PC-3 (cell line): ENCODE measurements around the gene SH3RF3. TPM values are rescaled to one million over a fixed set of nuclear protein-coding genes. Genes with fewer than 3 reads are reported as not detected.

Experiments
- ATAC-seq: fragments of 200-7000 bp; cut with Tn5 transposase; 2 replicates; pipeline ENCODE4 v1.9.1; 2020; ENCODE audit warnings: mild to moderate bottlenecking, moderate library complexity
- BruUV-seq: library from RNA; stranded (reverse); fragments of 400-500 nt; replicated peaks from 2 replicates; lab custom pipeline; 2021; lab: Mats Ljungman, UMichigan
- CTCF ChIA-PET: fragments of 300-600 bp; sonication (Branson Sonifier 250); formaldehyde crosslinking; loops from one replicate; lab custom pipeline; 2022; ENCODE audit warnings: antibody characterized with exemption; lab: Charles Lee
- POLR2A ChIA-PET: fragments of 300-600 bp; sonication (Branson Sonifier 250); formaldehyde crosslinking; loops from one replicate; lab custom pipeline; 2022; ENCODE audit warnings: antibody characterized with exemption; ENCODE audit not compliant: unreplicated experiment; lab: Charles Lee
- DNase-seq: peaks from one replicate; pipeline ENCODE4 v3.0.0-alpha.2; 2015
- H2AFZ ChIP-seq: fragments of 300-600 bp; sonication (generic); 2 replicates; pipeline ENCODE4 v1.6.0; 2016; ENCODE audit warnings: antibody characterized with exemption, low read length
- H3F3A ChIP-seq: fragments of 300-600 bp; sonication (generic); one replicate; pipeline ENCODE4 v1.6.0; 2017; ENCODE audit warnings: antibody characterized with exemption, low read length, control low read depth, mild to moderate bottlenecking; ENCODE audit not compliant: unreplicated experiment
- H3K27ac ChIP-seq: fragments of 300-600 bp; sonication (generic); 2 replicates; pipeline ENCODE4 v1.5.1; 2016; ENCODE audit warnings: mild to moderate bottlenecking, low read length
- H3K27me3 ChIP-seq: fragments of 300-600 bp; sonication (generic); 2 replicates; pipeline ENCODE4 v1.6.1; 2016; ENCODE audit warnings: low read length, mixed read lengths
- H3K36me3 ChIP-seq: fragments of 300-600 bp; sonication (generic); 2 replicates; pipeline ENCODE4 v1.6.1; 2016; ENCODE audit warnings: low read depth, mixed run types, low read length, mixed read lengths
- H3K4me1 ChIP-seq: fragments of 300-600 bp; sonication (generic); 2 replicates; pipeline ENCODE4 v1.5.1; 2016; ENCODE audit warnings: low read length; ENCODE audit not compliant: insufficient read depth
- H3K4me2 ChIP-seq: fragments of 300-600 bp; sonication (generic); 2 replicates; pipeline ENCODE4 v1.6.0; 2016; ENCODE audit warnings: low read length
- H3K4me3 ChIP-seq: fragments of 300-600 bp; sonication (generic); 2 replicates; pipeline ENCODE4 v1.5.1; 2016; ENCODE audit warnings: mild to moderate bottlenecking, low read length, mixed read lengths
- H3K79me2 ChIP-seq: fragments of 300-600 bp; sonication (generic); 2 replicates; pipeline ENCODE4 v1.6.1; 2017; ENCODE audit warnings: low read length, mixed read lengths
- H3K9ac ChIP-seq: fragments of 300-600 bp; sonication (generic); 2 replicates; pipeline ENCODE4 v1.6.0; 2016; ENCODE audit warnings: mild to moderate bottlenecking, low read length
- H3K9me2 ChIP-seq: fragments of 300-600 bp; sonication (generic); replicated peaks from 2 replicates; pipeline ENCODE4 v1.6.1; 2016; ENCODE audit warnings: mixed run types, low read length, mixed read lengths
- H3K9me3 ChIP-seq: fragments of 300-600 bp; sonication (generic); 2 replicates; pipeline ENCODE4 v1.6.1; 2016; ENCODE audit warnings: low read length, mixed read lengths
- H4K20me1 ChIP-seq: fragments of 300-600 bp; sonication (generic); 2 replicates; pipeline ENCODE4 v1.6.1; 2016; ENCODE audit warnings: low read length, mixed read lengths
- CTCF ChIP-seq: fragments of 300-600 bp; sonication (generic); conservative IDR thresholded peaks from 2 replicates; pipeline ENCODE4 v1.5.1; 2017; ENCODE audit warnings: antibody characterized with exemption, low read depth, mild to moderate bottlenecking, low read length
- EZH2 ChIP-seq: fragments of 300-600 bp; sonication (generic); IDR thresholded peaks from one replicate; pipeline ENCODE4 v1.6.1; 2017; ENCODE audit warnings: antibody characterized with exemption, mild to moderate bottlenecking, low read length; ENCODE audit not compliant: unreplicated experiment
- EZH2phosphoT487 ChIP-seq: fragments of 300-600 bp; sonication (generic); IDR thresholded peaks from 2 replicates; pipeline ENCODE4 v1.6.1; 2018; ENCODE audit warnings: mild to moderate bottlenecking, antibody characterized with exemption, low read length, borderline replicate concordance
- intact Hi-C: fragments of 100-400 bp; cut with micrococcal nuclease; formaldehyde crosslinking; loops from 2 replicates; pipeline ENCODE4 v1.9.0; 2023
- total RNA-seq: library from RNA; depleted of rRNA; stranded (reverse); fragments of >200 nt; gene quantifications from 2 replicates; pipeline ENCODE4 v1.2.3, GENCODE V29; 2014

SH3RF3 gene
- total RNA-seq, 1 experiment from 2014 or later = 11.7 TPM

DNA sequence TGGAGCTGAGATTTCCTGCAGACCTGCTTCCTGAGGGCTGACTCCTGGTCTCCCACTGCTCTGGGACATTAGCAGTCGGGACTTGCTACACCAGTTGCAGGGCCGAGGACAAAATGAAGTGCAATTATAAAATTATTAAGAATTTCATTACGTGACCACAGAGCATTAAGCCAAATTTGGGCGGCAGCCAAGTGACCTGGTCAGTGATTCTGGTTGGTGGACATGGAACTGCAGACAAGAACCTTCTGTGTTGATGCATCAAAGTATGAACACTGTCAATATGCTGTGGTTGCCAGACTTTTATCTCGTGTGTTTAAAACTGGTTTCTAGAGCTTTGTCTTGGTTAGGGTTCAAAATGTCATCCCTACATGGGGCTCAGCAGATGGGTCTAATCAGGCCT lies 24.8 kb downstream of the SH3RF3 start:
- no peak overlapping the region for H2AFZ ChIP-seq
- no peak for TF ChIP-seq CTCF
- no peak for TF ChIP-seq EZH2
- no peak for TF ChIP-seq EZH2phosphoT487
- no peak overlapping the region for H3K9ac ChIP-seq
- peaks cover 4% of the 10 kb centered on the region; the same call in 1 of the 2 replicates for H4K20me1 ChIP-seq
- H3K4me3 ChIP-seq = no peak overlapping the region
- intact Hi-C loops = no loop called here
- H3F3A ChIP-seq = no peaks in the 10 kb centered on the region
- H3K79me2 ChIP-seq = peaks cover 95% of the 10 kb centered on the region
- H3K36me3 ChIP-seq = no peaks in the 10 kb centered on the region
- no peaks in the 10 kb centered on the region for H3K9me3 ChIP-seq
- POLR2A ChIA-PET = no interaction called here
- CTCF ChIA-PET = no interaction called here
- H3K4me2 ChIP-seq = no peak overlapping the region
- no TSS peak for BruUV-seq
- DNase-seq = no peak
- no peaks in the 10 kb centered on the region for H3K9me2 ChIP-seq
- ATAC-seq = no peak
- no peak overlapping the region for H3K27ac ChIP-seq
- no peaks in the 10 kb centered on the region for H3K4me1 ChIP-seq
- no peaks in the 10 kb centered on the region for H3K27me3 ChIP-seq

- ATAC-seq (no peak), DNase-seq (no peak)
- Histone ChIP-seq H3K36me3 (no peaks in the 10 kb centered on the region), H3K79me2 (peaks cover 90% of the 10 kb centered on the region), H3K9ac (no peak overlapping the region), H3K9me2 (no peaks in the 10 kb centered on the region), H3K4me2 (no peak overlapping the region), H3F3A (no peaks in the 10 kb centered on the region), H2AFZ (no peak overlapping the region), H3K4me3 (no peak overlapping the region), H3K27ac (no peak overlapping the region), H3K27me3 (no peaks in the 10 kb centered on the region), H4K20me1 (peaks cover under 1% of the 10 kb centered on the region; the same call in 1 of the 2 replicates), H3K9me3 (no peaks in the 10 kb centered on the region), H3K4me1 (no peaks in the 10 kb centered on the region)
- no TSS peak for BruUV-seq
- ChIA-PET POLR2A (no interaction called here), CTCF (no interaction called here)
- intact Hi-C loops = no loop called here
- TF ChIP-seq EZH2 (no peak), EZH2phosphoT487 (no peak), CTCF (no peak)
Observed at GRCh38 chr2:109154226-109154625, 25.2 kb downstream of the SH3RF3 start.

GRCh38 chr2:109155553-109156451 lies 26.8 kb downstream of the SH3RF3 start:
- H3K9ac ChIP-seq = no peak overlapping the region
- no TSS peak for BruUV-seq

More at GRCh38 chr2:109155553-109156451, 26.8 kb downstream of the SH3RF3 start:
- Histone ChIP-seq H4K20me1 (no peaks in the 10 kb centered on the region), H3F3A (no peaks in the 10 kb centered on the region), H3K4me1 (no peaks in the 10 kb centered on the region), H3K27ac (no peak overlapping the region), H3K27me3 (no peaks in the 10 kb centered on the region), H3K4me2 (no peak overlapping the region), H3K9me2 (no peaks in the 10 kb centered on the region), H3K36me3 (no peaks in the 10 kb centered on the region), H3K4me3 (no peak overlapping the region), H3K9me3 (no peaks in the 10 kb centered on the region), H3K79me2 (peaks cover 84% of the 10 kb centered on the region), H2AFZ (no peak overlapping the region)
- no peak for ATAC-seq
- TF ChIP-seq EZH2phosphoT487 = no peak
- no peak for TF ChIP-seq CTCF
- no peak for TF ChIP-seq EZH2
- intact Hi-C loops = no loop called here
- ChIA-PET CTCF (no interaction called here), POLR2A (no interaction called here)
- no peak for DNase-seq
